ACHN (cell line): ENCODE measurements around the gene CEP83.
"Not testable (repeated sequence)": the region's sequence is repeated elsewhere in the genome, so short reads cannot be mapped to it uniquely, and the experiment has no call there.

ENCODE experiments used
- DNase-seq: peaks from one replicate; pipeline ENCODE4 v3.0.0-alpha.2; 2015
- in situ Hi-C: cut with HindIII; loops from 2 replicates; pipeline ENCODE4 v1.10.0; 2017; ENCODE audit warnings: low sequenced_read_pairs, low pct_ligation_motif_present, low pct_unique_long_range_greater_than_20kb

Gene CEP83

GRCh38 chr12:94437303-94437702 lies 22.4 kb downstream of the CEP83 start:
- in situ Hi-C loops, result no loop called here
- no peak for DNase-seq

GRCh38 chr12:94435511-94435927 lies 24.1 kb downstream of the CEP83 start:
- in situ Hi-C loops, result no loop called here
- no peak for DNase-seq

GRCh38 chr12:94434171-94434570 lies 25.5 kb downstream of the CEP83 start:
- peak; percentile 40 for DNase-seq
- in situ Hi-C loops, result no loop called here

- in situ Hi-C loops, result no loop called here
Measured at GRCh38 chr12:94433744-94434143, 25.9 kb downstream of the CEP83 start.

GRCh38 chr12:94430304-94430703 lies 29.4 kb downstream of the CEP83 start:
- in situ Hi-C loops, result no loop called here
- no peak for DNase-seq

More at GRCh38 chr12:94433744-94434143, 25.9 kb downstream of the CEP83 start:
- no peak for DNase-seq

- peak; percentile 25 for DNase-seq
Measured at GRCh38 chr12:94429633-94430032, 30.0 kb downstream of the CEP83 start.

GRCh38 chr12:94429191-94429590 lies 30.5 kb downstream of the CEP83 start:
- no peak for DNase-seq
- in situ Hi-C loops, result no loop called here

More at GRCh38 chr12:94429633-94430032, 30.0 kb downstream of the CEP83 start:
- in situ Hi-C loops, result no loop called here

- in situ Hi-C loops, result no loop called here
- DNase-seq, result no peak
Measured at GRCh38 chr12:94427501-94428381, 31.9 kb downstream of the CEP83 start.

GRCh38 chr12:94426049-94426448 lies 33.6 kb downstream of the CEP83 start:
- in situ Hi-C loops, result no loop called here
- no peak for DNase-seq

GRCh38 chr12:94424830-94425229 lies 34.8 kb downstream of the CEP83 start:
- DNase-seq, result peak; percentile 50
- in situ Hi-C loops, result not testable (repeated sequence)

- DNase-seq, result no peak
- in situ Hi-C loops, result no loop called here
Measured at GRCh38 chr12:94421868-94422740, 37.6 kb downstream of the CEP83 start.

GRCh38 chr12:94418517-94418916 lies 41.1 kb downstream of the CEP83 start:
- no peak for DNase-seq
- in situ Hi-C loops, result no loop called here

GRCh38 chr12:94416613-94417012 lies 43.1 kb downstream of the CEP83 start:
- in situ Hi-C loops, result no loop called here
- DNase-seq, result no peak

- in situ Hi-C loops, result no loop called here
Measured at GRCh38 chr12:94415066-94415465, 44.6 kb downstream of the CEP83 start.

GRCh38 chr12:94405413-94406116 lies 54.1 kb downstream of the CEP83 start:
- in situ Hi-C loops, result no loop called here
- peak; percentile 24 for DNase-seq

More at GRCh38 chr12:94415066-94415465, 44.6 kb downstream of the CEP83 start:
- no peak for DNase-seq

GRCh38 chr12:94404854-94405253 lies 54.8 kb downstream of the CEP83 start:
- DNase-seq, result no peak

GRCh38 chr12:94401326-94401725 lies 58.3 kb downstream of the CEP83 start:
- in situ Hi-C loops, result no loop called here
- DNase-seq, result no peak

More at GRCh38 chr12:94404854-94405253, 54.8 kb downstream of the CEP83 start:
- in situ Hi-C loops, result no loop called here

- in situ Hi-C loops, DNase-seq: not testable (repeated sequence)
Measured at GRCh38 chr12:94398685-94399084, 61.0 kb downstream of the CEP83 start.

GRCh38 chr12:94397401-94397800 lies 62.3 kb downstream of the CEP83 start:
- in situ Hi-C loops, result no loop called here
- no peak for DNase-seq
